ENCODE results near the gene ZDHHC11B.
"Not testable (repeated sequence)": the region's sequence is repeated elsewhere in the genome, so short reads cannot be mapped to it uniquely, and the experiment has no call there.

The ZDHHC11B gene, protein sequence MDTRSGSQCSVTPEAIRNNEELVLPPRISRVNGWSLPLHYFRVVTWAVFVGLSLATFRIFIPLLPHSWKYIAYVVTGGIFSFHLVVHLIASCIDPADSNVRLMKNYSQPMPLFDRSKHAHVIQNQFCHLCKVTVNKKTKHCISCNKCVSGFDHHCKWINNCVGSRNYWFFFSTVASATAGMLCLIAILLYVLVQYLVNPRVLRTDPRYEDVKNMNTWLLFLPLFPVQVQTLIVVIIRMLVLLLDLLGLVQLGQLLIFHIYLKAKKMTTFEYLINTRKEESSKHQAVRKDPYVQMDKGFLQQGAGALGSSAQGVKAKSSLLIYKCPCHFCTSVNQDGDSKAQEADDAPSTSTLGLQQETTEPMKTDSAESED

GRCh38 chr5:784428-785177 is at the start of gene ZDHHC11B:
ZDHHC11B (minus strand) TSS chr5:784729; CDS start chr5:766919, 17,810 bp downstream.
- peak; percentile 71 for DNase-seq (ENCODE audit: low spot score)

DNA sequence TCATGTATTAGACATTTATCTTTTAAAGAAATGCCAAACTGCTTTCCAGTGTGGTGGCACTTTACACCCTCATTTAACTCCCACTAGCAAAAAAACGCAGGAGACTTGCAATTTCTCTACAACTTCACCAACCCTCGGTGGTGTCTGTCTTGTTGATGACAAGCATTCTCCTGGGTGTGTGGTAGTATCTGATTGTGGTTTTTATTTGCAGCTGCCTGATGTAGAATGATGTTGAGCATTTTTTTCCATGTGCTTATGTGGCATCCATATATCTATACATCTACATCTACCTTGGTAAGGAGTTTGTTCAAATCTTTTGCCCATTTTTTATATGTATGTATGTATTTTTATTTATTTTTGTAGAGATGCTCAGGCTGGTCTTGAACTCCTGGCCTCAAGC is 49.5 kb upstream of the ZDHHC11B start:
- not testable (repeated sequence) for DNase-seq (ENCODE audit: low spot score)

DNA sequence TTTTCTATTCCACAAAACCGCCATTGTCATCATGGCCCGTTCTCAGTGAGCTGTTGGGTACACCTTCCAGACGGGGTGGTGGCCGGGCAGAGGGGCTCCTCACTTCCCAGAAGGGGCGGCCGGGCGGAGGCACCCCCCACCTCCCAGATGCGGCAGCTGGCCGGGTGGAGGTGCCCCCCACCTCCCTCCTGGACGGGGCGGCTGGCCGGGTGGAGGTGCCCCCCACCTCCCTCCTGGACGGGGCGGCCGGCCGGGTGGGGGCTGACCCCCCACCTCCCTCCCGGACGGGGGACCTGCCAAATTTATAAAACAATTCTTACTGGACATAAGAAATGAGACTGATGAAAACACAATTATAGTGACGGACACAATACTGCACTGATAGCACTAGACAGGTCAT is 43.7 kb upstream of the ZDHHC11B start:
- DNase-seq (ENCODE audit: low spot score) = not testable (repeated sequence)

- not testable (repeated sequence) for DNase-seq (ENCODE audit: low spot score)
Measured at GRCh38 chr5:825544-825943, 41.0 kb upstream of the ZDHHC11B start.

- DNase-seq (ENCODE audit: low spot score) = no peak
Measured at GRCh38 chr5:821504-821903, 37.0 kb upstream of the ZDHHC11B start.

DNA sequence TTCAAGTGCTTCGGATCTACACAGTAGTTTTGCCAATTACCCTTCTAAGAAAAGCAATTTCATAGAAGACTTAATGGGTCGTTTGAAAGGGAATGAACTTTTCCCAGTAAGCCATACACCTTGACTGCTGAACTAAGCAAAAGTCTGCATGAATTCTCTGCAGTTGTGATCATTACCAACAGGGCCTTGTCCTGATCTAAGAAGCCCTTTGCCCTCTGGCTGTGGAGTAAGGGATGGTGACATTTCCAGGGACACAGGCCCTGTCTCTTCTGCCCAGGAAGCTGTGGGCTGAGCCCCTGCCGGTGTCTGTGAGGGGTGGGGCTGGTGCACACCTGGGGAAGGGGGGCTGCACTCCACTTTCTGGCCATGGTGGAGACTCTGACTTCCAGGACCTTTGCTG is 35.7 kb upstream of the ZDHHC11B start:
- no peak for DNase-seq (ENCODE audit: low spot score)

- no peak for DNase-seq (ENCODE audit: low spot score)
Measured at GRCh38 chr5:819078-819477, 34.5 kb upstream of the ZDHHC11B start.

DNA sequence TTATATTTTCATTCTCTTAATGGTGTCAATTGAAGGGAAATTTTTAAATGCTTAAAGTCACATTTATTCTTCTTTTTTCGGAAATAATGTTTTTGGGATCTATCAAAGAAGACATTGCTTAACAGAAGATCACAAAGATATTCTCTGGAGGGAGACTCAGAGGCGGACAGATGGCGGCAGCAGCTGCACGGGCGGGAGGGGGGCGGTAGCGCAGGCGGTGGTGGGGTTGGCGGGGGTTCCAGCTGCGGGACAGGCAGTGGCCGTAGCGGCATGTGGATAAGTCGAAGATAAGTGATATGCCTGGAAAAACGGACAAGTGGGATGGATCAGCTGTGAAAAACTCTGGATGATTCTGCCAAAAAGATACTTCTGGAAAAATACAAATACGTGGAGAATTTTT is 31.6 kb upstream of the ZDHHC11B start:
- DNase-seq (ENCODE audit: low spot score) = no peak

DNA sequence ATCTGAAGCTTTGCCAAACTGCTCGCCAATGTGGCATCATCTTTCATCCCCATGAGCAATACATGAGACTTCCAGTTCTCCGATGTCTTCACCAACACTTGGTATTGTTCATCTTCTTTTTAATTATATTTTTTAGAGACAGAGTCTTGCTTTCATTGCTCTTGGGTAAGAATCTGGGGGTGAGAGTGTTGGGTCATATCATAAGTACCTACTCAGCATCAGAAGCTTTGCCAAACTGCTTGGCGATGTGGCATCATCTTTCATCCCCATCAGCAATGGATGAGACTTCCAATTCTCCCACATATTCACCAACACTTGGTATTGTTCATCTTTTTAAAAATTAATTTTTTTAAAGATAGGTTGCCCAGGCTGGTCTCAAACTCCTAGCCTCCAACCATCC is 30.9 kb upstream of the ZDHHC11B start:
- DNase-seq (ENCODE audit: low spot score) = no peak

- DNase-seq (ENCODE audit: low spot score) = not testable (repeated sequence)
Measured at GRCh38 chr5:813575-813974, 29.0 kb upstream of the ZDHHC11B start.

DNA sequence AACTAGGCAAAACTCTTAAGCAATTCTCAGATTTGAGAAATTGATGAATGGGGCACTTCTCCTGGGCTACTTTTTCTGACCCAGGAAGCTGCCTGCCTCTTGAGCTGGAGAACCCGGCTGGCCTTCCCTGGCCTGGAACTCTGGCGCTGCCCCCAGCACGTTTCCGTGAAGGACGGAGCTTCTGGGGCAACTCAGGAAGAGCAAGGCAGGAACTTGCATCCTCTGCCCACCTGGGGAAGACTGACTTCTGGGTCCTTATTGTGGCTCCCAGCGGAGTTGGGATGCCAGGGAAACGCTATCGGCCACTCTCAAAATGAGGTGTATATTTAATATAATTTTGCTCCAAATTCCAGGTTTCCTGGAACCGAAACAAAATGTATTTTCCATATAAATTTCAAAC is 26.9 kb upstream of the ZDHHC11B start:
- DNase-seq (ENCODE audit: low spot score) = not testable (repeated sequence)

DNA sequence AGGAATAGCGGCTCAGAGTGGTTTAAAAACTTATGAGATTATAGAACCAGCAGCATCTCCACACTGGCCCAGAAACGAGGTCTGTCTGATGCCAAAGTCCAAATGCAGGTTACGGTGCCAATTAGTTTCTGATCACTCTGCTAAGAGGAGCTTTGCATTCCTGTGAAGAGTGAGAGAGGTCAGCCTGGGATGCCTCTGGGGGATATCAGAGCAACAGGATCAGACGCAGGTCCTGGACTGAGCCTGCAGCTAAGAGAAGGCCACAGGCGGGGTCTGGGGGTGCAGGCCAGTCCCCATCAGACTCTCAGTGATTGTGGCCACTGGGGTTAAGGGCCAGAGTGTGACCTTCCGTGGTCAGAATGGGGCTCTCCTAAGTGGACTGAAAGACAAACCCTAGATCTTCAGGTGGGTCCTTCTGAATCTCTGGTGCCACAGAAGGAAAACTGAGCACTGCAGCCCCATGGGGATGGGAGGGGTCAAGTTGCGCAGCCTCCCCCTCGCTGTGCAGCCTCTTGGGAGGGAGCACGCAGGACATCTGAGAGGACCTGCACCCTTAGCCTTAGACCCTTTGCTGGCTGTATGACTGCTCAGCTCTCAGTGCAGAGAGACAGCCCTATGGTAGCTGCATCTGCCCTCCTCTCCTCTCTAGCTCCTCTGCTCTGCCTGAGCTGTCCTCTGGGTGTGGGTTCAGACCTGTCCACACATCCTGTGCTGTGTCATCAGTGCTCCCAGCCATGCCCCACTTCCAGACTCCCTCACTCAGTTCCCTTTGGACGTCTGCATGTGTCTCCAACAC is 23.4 kb upstream of the ZDHHC11B start:
- DNase-seq (ENCODE audit: low spot score) = not testable (repeated sequence)

GRCh38 chr5:801472-801871 is 16.9 kb upstream of the ZDHHC11B start:
- no peak for DNase-seq (ENCODE audit: low spot score)

DNA sequence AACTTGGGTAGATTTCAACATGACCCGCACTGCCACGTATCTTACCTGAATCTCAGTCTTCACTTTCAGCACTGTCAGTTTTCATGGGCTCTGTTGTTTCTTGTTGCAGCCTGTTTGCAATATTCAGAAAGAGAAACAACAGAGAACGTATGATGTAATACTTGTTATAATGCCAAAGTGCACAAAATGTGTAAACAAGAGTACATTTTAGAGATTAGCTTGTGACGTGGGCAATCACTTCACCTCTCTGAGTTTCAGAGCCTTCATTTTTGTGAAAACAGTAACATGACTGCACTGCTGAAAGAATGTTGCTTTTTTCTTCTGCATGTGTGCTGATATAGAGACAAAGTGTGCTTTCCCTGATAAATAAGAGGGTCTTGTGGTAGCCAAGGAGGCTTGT is 16.5 kb upstream of the ZDHHC11B start:
- DNase-seq (ENCODE audit: low spot score) = not testable (repeated sequence)

GRCh38 chr5:798505-799138 is 14.1 kb upstream of the ZDHHC11B start:
- DNase-seq (ENCODE audit: low spot score) = not testable (repeated sequence)

- not testable (repeated sequence) for DNase-seq (ENCODE audit: low spot score)
Measured at GRCh38 chr5:797986-798385, 13.5 kb upstream of the ZDHHC11B start.

DNA sequence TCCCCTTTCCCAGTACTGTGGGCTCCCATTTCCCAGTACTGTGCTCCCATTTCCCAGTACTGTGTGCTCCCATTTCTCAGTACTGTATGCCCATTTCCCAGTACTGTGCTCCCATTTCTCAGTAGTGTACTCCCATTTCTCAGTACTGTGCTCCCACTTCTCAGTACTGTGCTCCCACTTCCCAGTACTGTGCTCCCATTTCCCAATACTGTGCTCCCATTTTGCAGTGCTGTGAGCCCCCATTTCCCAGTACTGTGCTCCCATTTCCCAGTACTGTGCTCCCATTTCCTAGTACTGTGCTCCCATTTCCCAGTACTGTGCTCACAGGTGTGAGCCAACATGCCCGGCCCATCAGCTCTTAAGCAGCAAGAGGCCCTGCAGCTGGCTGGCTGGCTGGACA is 11.3 kb upstream of the ZDHHC11B start:
- not testable (repeated sequence) for DNase-seq (ENCODE audit: low spot score)

GRCh38 chr5:794948-795347 is 10.4 kb upstream of the ZDHHC11B start:
- DNase-seq (ENCODE audit: low spot score) = not testable (repeated sequence)

DNA sequence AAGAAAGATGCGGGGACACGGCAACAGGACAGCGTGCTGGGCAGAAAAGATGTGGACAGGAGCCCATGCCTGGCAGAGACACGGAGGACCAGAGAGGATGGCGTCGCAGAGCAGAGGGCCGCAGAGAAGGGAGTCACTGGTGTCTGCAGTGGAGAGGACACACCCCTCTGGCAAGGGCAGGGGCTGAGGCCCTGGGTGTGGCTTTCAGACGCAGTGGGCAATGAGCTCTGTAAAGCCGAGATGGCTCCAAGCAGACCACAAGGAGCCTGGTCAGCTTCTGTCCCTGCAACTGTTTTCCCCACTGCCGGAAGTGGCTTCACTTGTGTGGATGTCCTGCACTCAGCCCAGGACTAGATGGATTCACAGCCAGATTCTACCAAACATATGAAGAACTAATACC is 4.2 kb upstream of the ZDHHC11B start:
- not testable (repeated sequence) for DNase-seq (ENCODE audit: low spot score)

DNA sequence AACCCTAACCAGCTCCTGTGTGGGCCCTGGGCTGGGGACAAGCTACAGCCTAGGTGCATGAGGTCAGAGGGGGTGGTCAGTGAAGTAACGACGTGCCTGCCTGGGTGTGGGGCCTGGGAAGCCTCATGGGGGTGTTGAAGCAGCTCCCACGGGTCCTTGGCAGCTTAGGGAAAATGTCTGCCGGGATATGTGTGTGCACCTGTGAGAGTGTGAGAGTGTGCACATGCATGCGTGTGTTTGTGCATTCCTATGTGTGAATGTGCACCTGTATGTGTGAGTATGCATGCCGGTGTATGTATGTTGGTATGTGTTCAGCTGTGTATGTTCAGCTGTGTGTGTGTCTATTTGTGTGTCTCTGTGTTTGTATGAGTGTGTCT is 3.3 kb upstream of the ZDHHC11B start:
- not testable (repeated sequence) for DNase-seq (ENCODE audit: low spot score)

GRCh38 chr5:787224-787856 is 2.8 kb upstream of the ZDHHC11B start:
- not testable (repeated sequence) for DNase-seq (ENCODE audit: low spot score)

All from AG08395 (cell line).